HG02840 (cell line): ENCODE data around the gene IL1A.

ENCODE experiments used
- ATAC-seq: cut with Tn5 transposase; IDR thresholded peaks from one replicate; pipeline ENCODE4 v1.9.1; 2021; ENCODE audit warnings: mild to moderate bottlenecking, moderate library complexity, moderate number of reproducible peaks; ENCODE audit not compliant: unreplicated experiment, low FRiP score

The IL1A gene

DNA sequence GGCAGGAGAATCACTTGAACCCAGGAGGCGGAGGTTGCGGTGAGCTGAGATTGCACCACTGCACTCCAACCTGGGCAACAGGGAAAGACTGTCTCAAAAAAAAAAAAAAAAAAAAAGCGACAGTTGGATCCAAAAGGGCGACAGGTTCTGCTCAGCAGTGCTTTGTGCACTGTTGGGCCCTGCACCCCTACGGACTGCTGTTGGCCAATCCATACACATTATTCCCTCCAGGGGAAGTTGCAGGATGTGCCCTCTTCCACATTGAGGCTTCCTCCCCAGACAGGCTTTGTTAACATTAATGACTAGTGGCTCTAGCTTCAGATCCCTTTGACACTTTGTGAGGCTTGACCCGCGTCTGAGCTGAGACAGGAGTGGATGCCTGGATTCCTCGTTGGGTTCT is 54.1 kb downstream of the IL1A start:
- ATAC-seq: no peak

DNA sequence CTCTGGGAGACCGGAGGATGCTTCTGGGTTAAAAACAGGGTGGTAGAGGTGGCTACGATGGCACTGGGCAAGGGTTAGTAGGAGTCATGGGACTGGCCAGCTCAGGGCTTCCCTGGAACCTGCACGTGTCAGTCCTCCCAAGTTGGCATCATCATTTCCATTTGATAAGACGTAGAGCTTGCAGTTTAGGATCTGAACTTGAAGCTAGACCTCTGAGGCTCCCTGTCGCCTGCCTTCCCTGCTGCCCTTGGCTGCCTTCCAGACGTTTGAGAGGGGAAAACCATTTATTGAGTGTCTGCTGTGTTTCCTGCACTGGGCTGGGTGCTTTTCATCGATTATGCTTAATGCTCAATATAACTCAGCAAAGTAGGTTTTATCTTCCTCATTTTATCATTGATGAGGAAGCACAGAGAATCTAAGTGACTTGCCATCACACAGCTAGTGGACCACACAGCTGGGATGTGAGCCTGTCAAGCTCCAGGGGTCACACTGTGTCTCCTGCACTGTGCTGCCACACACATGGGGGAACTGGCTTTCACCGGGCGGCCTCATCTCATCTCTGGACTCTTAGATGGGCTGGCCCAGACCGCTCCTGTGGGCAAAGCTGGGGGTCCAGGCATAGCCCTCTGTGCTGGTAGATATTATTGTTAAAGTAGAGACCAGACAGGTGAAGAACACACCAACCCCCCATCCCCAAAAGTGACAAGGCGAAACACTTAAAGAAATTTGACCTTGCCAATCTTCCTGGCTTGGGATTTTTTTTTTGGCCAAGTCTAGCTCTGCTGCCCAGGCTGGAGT is 55.7 kb downstream of the IL1A start:
- ATAC-seq: no peak

DNA sequence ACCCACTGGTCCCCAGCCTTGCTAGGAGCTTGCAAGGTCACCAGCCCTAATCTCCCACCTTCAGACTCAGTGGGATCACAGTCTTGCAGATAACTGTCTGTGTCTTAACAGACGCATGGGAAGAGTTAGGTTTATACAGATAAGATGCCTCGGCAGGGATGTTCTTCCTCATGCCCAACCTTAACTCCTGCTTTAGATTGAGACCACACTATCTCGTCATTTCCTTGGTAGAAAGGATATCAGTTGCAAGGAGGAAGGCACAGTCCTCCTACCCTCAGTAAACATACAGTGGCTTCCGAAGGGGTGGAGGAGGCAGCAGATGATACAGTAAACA is 56.3 kb downstream of the IL1A start:
- no peak for ATAC-seq

DNA sequence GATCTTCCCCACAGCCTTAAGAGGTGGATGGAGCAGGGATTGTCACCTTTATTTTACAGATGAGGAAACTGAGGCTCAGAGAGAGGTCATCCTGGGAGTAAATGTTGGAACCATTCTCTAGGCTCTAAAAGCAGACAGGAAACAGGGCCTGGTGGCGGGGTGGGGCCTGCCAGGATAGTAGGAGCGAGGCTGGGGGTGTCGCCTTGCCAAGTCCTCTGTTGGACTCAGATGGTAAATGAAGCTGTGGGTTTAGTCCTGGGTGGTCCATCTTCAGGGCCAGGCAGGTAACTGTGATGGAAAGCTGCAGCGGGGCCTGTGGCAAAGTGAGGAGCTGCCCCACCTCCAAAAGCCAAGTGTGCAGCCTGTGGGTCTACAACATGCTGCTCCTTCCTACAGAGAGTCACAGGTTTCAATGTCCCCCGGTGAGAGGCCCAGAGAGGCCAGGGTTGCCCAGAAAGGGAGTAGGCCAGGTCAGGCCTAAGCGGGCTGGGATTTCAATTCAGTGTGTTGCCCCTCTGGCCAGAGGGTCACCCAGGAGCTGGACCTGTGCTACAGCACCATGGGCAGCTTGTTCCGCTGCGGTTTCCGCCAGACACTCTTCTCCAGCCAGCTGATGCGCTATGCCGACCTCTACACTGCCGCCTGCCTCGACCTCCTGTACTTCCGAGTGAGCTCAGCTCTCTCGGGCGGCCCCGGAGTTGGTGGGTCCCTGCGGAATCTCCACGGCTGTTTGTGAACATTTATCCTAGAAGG is 56.8 kb downstream of the IL1A start:
- ATAC-seq: no peak

DNA sequence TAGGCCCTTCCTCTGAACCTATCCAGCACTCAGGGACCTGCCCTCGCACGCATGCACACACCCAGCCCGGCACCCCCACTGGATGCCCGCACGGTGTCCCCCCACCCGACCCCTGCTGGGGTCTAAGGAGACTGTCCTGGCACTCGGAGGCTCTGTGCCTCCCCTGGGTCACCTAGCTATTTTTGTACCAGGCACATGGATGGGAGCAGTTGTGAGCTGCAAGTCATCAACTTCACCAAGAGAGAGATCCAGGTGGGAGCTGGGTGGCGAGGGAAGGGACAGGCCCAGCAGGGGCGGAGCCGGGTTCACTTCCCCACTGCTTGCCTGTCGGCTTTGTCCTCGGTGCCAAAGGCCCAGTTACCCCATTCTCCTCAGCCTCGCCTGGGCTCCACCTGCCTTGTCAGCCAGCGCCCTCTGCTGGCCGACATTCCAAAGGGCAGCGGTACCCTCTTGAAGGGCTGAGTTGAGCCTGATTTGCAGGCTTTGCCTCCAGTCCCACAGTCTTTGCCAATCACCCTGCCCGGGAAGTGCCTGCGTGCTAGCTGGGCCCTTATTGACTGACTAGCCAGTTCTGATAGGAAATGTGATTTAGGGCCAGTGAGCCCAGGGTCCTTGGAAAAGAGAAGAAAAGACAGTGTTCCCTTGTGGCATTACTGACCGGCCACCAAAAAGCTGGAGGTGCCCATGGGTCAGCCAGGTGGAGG is 57.7 kb downstream of the IL1A start:
- peak; percentile 60 for ATAC-seq

DNA sequence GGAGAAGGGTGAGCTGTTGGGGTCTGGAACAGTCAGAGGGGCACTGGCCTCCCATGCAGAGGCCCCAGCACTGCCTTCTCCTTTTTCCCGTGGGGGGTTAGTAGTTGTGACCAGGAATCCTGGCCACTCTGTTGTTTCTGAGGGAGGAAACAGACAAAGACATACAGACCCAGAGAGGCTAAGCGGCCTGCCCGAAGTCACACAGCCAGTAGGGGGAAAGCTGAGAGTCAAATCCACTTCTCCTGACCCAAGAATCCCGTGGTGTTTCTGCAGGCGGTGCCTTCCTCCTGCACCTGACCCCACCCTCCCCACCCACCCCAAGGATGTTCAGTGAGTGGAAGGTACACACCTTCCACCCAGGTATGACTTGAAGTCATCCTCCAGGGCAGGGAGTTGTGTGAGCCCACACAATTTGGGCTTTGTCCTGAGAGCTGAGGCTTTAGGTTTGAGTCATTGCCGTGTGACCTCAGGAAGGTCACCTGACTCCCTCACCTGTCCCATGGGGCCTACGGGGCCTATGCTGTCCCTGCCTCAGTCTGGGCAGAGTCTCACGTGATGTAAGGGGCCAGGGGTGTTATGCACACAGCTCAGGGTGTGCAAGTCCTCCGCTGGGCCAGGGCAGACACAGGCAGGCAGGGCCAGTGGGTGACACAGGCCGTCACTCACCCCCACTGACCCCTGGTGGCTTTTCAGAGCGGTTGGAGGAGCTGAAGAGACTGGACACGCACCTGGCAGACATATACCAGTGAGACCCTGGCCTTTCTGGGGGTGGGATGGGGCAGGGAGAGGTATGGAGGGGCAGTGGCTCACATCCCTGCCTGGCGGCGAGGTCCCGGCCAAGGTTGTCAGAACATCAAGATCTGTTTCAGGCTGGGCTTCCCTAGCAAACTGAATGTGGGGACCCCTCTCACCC is 58.5 kb downstream of the IL1A start:
- peak; percentile 48 for ATAC-seq

DNA sequence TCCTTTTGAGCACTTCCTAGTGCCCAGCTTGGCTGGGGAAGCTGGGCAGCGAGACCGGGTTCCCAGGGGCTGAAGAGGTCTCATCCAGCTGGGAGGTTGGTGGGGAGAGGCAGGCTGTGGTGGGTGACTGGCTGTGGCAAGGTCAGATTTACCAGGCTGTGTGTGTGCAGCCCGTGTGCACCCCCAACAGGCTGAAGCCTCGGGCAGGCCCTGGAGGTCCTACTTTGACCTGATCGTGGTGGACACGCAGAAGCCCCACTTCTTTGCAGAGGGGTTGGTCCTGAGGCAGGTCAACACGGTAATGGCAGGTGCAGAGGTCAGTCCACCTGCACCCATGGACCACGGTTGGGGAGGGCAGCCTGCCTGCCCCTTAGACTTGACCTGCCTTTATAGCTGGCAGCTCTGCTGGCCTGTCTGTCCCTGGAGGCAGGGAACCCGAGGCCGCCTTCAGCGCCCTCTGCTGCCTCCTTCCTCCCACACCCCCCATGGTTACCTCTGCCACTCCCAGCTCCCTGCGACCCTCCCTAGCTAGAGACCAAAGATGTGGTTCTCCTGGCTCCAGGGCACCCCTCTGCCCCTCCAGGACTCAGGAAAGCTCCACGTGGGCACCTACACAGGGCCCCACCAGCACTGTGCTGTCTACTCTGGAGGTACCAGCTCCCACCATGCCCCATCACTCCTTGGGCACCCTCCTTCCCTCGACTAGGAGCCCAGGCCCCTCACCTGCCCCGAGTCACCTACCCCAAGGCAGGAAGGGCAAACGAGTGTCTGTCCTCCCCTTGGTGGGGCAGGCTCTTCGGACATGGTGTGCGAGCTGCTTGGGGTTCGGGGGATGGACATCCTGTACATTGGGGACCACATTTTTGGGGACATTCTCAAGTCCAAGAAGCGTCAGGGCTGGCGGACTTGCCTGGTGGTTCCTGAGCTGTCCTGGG is 59.4 kb downstream of the IL1A start:
- no peak for ATAC-seq

DNA sequence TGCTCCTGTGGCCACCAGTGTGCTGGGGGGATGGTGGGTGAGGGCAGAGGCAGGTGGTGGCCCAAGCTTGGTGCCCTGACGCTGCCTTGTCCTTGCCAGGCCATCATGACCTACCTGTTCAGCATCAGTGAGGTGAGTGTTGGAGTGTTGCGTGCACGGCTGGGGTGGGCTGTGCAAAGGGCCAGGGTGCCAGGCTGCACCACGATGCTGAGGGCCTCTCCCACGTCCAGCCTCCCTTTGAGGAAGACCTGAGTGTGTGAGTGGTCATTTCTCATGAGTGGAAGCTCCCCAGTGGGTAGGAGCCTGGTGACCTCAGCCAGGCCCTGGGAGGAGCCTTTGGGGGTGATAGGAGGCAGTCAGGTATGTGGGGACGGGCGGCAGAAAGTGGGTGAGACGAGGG is 60.3 kb downstream of the IL1A start:
- no peak for ATAC-seq
